Parietal lobe (tissue), 2 donors: Measurements from ENCODE around the gene PHRF1. TPM values are rescaled to one million over a fixed set of nuclear protein-coding genes. Genes with fewer than 3 reads are reported as not detected.

ENCODE experiments used
- small RNA-seq: library from RNA; depleted of rRNA; stranded (forward); fragments of <200 nt; gene quantifications from one replicate; pipeline ENCODE3, GENCODE V24; 2014; ENCODE audit warnings: low replicate concordance
- total RNA-seq: library from RNA; depleted of rRNA; stranded (reverse); fragments of >200 nt; gene quantifications from one replicate; pipeline ENCODE4 v1.2.3, GENCODE V29; 2014

The PHRF1 gene, protein sequence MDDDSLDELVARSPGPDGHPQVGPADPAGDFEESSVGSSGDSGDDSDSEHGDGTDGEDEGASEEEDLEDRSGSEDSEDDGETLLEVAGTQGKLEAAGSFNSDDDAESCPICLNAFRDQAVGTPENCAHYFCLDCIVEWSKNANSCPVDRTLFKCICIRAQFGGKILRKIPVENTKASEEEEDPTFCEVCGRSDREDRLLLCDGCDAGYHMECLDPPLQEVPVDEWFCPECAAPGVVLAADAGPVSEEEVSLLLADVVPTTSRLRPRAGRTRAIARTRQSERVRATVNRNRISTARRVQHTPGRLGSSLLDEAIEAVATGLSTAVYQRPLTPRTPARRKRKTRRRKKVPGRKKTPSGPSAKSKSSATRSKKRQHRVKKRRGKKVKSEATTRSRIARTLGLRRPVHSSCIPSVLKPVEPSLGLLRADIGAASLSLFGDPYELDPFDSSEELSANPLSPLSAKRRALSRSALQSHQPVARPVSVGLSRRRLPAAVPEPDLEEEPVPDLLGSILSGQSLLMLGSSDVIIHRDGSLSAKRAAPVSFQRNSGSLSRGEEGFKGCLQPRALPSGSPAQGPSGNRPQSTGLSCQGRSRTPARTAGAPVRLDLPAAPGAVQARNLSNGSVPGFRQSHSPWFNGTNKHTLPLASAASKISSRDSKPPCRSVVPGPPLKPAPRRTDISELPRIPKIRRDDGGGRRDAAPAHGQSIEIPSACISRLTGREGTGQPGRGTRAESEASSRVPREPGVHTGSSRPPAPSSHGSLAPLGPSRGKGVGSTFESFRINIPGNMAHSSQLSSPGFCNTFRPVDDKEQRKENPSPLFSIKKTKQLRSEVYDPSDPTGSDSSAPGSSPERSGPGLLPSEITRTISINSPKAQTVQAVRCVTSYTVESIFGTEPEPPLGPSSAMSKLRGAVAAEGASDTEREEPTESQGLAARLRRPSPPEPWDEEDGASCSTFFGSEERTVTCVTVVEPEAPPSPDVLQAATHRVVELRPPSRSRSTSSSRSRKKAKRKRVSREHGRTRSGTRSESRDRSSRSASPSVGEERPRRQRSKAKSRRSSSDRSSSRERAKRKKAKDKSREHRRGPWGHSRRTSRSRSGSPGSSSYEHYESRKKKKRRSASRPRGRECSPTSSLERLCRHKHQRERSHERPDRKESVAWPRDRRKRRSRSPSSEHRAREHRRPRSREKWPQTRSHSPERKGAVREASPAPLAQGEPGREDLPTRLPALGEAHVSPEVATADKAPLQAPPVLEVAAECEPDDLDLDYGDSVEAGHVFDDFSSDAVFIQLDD (N-terminal part only)
- 42.6 TPM for total RNA-seq

DNA sequence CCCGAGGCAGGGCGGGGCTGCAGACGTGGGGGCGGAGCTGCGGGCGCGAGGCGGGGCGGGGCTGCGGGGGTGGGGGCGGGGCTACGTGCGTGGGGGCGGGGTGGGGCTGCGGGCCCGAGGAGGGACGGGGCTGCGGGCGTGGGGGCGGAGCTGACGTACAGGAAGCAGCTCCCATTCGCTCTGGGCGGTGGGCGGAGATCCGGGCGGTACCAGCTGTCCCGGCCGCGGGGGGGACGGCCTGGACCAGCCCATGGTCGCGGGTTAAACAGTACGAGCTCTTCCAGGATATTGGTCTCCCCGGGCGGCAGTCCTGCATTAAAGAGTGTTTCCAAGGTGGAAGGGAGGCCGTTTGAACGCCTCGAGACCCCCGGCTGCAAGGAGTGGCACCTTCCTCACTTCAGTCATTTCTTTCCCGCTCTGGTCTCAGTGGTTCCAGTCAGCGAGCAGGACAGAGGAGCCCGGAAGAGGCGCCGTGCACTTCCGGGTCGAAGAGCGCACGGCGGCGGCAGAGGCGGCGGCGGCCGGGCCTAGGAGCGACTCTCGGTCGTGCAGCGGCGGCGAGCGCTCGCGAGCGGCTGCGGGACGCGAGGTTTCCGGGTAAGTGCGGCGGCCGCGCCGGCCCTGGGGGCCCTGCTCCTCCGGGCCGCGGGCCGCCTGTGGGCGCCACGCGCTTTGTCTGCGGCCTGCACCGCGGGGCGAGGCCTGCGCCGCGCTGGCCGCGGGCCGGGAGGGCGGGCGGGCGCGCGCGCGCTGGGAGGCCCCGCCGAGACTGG, at the start of gene PHRF1:
TSS of gene PHRF1 (plus strand) at position 475 of the 773 bp plus-strand sequence. CDS start 5,043 bp downstream, outside the sequence.

GRCh38 chr11:535519-536454, 40.5 kb upstream of the PHRF1 start, which contains the start of gene HRAS:
HRAS (minus strand) TSS chr11:535576.

GRCh38 chr11:536841-537621, 39.2 kb upstream of the PHRF1 start, which contains the start of gene LRRC56:
LRRC56 (plus strand) TSS chr11:537527; CDS start chr11:540685, 3,158 bp downstream.

GRCh38 chr11:560305-561147, 15.7 kb upstream of the PHRF1 start, which contains the start of the genes LMNTD2 and RASSF7:
LMNTD2 (minus strand) TSS chr11:560738; CDS start chr11:560716, 22 bp downstream.
RASSF7 (plus strand) TSS chr11:560970; CDS start chr11:561769, 799 bp downstream.

DNA sequence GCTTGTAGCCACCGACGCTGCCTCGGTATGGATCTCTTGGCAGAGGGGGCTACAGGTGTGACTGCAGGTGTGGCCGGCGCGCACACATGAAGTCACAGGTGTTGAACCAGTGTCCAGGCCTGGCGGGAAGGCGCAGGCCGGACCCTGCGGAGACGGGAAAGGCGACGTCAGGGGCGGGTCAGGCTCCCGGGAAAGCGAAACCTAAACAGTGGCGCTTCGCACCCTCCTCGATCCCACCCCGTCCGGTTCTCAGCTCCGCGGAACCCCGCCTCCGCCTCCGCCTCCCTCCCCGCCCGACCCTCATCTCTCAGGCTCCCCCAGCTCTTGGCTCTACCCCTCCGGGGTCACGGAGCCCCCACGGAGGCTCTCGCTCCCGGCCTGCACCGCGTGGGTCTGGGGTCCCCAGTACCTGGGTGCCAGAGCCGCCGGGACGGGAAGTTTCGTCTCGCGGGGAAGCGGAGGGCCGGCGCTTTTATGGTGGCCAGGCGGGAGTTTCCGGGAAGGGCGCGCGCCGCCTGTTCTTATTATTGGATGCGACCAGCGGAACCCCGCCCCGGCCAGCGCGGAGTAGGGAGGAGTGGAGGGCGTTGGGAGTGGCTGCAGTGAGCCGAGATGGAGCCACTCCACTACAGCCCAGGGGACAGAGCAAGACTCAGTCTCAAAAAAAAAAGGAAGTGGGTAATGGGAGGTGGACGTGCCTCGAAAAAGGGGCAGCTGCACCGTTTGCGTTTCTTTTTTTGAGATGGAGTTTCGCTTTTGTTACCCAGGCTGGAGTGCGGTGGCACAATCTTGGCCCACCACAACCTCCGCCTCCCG, 39.4 kb downstream of the PHRF1 start, which contains the start of gene IRF7:
TSS of gene IRF7 (minus strand) at position 447 of the 816 bp plus-strand sequence. CDS start 586 bp downstream, outside the sequence.

DNA sequence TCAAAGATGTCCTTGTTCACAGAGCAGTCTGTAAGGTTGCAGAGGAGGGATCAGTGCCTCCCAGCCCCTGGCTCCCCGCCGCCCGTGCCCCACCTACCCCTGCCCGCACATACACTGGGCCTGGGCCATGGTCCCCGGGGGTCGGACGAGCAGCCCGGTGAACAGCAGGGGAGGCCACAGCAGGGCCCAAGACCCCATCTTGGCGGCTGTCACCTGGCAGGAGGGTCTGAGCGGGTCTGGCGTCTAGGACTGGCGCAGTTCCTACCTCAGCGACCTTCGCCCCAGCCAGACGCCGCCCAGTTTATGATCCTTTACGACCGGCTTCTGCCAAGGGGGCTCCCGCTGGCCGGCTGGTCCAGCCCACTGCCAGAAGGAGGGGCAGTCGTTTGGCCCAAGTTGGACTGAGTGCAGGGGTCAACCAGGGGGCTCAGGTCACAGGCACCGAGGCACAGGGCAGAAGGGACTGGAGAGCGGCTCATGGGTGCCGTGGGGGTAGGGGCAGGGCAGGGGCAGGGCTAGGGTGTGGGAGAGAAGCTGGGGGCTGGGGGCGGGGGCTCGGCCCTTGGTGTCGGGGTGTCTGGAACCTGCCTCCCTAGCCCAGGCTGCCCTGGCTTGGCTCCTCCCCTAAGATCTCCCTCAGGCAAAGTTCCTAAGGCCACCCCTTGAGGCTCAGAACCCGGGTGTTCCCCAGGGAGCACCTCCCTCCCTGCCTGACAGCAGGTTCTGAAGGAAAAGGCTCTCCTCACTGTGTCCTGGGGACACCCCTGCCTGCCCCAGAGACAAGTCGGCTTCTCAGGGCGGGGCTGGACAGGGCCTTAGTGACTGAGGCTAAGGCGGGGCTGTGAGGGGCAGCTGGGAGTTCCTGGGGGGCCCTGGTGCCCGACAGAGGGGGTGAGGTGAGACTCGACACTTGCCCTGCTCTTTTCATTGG, 48.7 kb downstream of the PHRF1 start, which contains the start of gene CDHR5:
TSS of gene CDHR5 (minus strand) at position 251 of the 931 bp plus-strand sequence. CDS start at position 198, 53 bp downstream.

DNA sequence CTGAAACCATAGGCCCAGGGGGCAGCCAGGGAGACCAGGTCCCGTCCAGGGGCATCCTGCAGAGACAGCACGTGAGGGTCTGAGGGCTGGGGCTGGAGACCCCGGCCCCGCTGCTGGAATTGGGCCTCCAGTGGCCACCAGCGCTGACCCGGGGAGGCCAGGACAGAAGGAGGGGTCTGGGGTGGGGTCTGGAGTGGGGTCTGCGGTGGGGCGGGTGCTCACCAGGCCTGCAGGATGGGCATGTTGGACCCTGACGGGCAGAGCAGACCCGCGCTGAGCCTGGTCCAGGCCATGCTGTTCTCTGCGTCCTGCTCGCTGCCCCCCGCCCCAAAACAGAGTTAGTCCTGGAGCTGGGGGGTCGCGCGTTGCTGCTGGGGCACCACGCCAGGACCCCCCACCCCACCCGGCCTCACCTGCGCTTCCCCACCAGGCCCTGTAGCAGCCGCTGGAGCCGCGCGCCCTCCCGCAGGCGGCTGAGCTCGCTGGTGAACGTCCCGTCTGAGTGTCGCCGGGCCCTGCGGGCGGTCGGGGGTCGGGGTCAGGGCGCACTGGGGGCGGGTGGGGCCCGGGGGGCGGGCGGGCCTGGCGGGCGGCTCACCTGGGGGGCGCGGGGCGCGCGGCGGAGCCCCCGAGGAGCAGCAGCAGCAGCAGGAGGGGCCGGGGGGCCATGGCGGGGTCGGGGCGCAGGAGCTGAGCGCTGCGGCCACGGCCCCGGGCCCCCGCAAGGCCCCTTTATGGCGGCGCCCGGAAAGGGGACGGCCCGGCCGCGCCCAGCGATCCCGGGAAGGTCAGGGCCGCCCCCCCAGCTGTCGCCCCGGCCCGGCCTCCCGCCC, 50.4 kb downstream of the PHRF1 start, which contains the start of gene SCT:
TSS of gene SCT (minus strand) at position 707 of the 833 bp plus-strand sequence. CDS start at position 669, 38 bp downstream.

DNA sequence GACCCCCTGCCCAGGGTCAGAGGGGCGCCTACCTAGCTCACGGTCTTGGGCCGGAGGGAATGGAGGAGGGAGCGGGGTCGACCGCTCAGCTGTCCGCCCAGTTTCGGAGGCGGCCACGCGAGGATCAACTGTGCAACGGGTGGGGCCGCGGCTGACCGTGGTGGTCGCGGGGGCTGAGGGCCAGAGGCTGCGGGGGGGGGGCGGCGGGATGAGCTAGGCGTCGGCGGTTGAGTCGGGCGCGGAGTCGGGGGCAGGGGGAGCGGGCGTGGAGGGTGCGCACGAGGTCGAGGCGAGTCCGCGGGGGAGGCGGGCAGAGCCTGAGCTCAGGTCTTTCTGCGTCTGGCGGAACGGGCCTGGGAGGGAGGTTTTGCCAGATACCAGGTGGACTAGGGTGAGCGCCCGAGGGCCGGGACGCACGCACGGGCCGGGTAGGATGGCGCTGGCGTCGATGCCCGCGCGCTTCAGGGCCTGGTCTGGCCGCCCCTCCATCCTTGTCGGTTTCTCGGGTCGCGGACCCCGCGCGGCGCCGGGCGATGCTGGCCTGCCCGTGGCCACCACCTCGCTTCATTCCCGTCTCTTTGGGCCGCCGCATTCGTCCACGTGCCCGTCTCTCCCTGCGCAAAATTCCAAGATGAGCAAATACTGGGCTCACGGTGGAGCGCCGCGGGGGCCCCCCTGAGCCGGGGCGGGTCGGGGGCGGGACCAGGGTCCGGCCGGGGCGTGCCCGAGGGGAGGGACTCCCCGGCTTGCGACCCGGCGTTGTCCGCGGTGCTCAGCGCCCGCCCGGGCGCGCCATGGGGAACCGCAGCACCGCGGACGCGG, 60.5 kb downstream of the PHRF1 start, which contains the start of gene DRD4:
TSS of gene DRD4 (plus strand) at position 759 of the 822 bp plus-strand sequence. CDS start at position 795, 36 bp downstream.

Small RNA genes within 50 kb of the gene (small RNA-seq; reads per million reads assigned to genes)
- gene MIR210 = 2.4 reads per million, percentile 82 among the genes with 10 or more reads in this experiment

Other genes with a start within 250 kb of the PHRF1 start
- 163 TPM for gene B4GALNT4, start 207.0 kb upstream of the PHRF1 start, total RNA-seq
- not detected for gene PKP3, start 182.3 kb upstream of the PHRF1 start, total RNA-seq
- 6.6 TPM for gene SIGIRR, start 161.5 kb upstream of the PHRF1 start, total RNA-seq
- not detected for gene ANO9, start 134.5 kb upstream of the PHRF1 start, total RNA-seq
- gene PTDSS2, start 126.2 kb upstream of the PHRF1 start, total RNA-seq = 46.3 TPM
- gene RNH1, start 69.2 kb upstream of the PHRF1 start, total RNA-seq = 44.4 TPM
- gene HRAS, start 40.9 kb upstream of the PHRF1 start, total RNA-seq = 32.6 TPM
- gene LRRC56, start 38.9 kb upstream of the PHRF1 start, total RNA-seq = 1.9 TPM
- gene LMNTD2, start 15.7 kb upstream of the PHRF1 start, total RNA-seq = not detected
- 4.4 TPM for gene RASSF7, start 15.5 kb upstream of the PHRF1 start, total RNA-seq
- gene IRF7, start 39.5 kb downstream of the PHRF1 start, total RNA-seq = 4.1 TPM
- gene CDHR5, start 48.5 kb downstream of the PHRF1 start, total RNA-seq = not detected
- not detected for gene SCT, start 50.7 kb downstream of the PHRF1 start, total RNA-seq
- gene DRD4, start 60.8 kb downstream of the PHRF1 start, total RNA-seq = 0.31 TPM
- 80.8 TPM for gene DEAF1, start 118.8 kb downstream of the PHRF1 start, total RNA-seq
- 14.7 TPM for gene TMEM80, start 119.3 kb downstream of the PHRF1 start, total RNA-seq
- not detected for gene EPS8L2, start 129.8 kb downstream of the PHRF1 start, total RNA-seq
- gene TALDO1, start 171.0 kb downstream of the PHRF1 start, total RNA-seq = 70.1 TPM
- gene GATD1, start 201.0 kb downstream of the PHRF1 start, total RNA-seq = 37.6 TPM
- gene CEND1, start 213.6 kb downstream of the PHRF1 start, total RNA-seq = 11.3 TPM
- gene SLC25A22, start 221.8 kb downstream of the PHRF1 start, total RNA-seq = 28.8 TPM
- 10.0 TPM for gene PIDD1, start 228.8 kb downstream of the PHRF1 start, total RNA-seq
- 376 TPM for gene RPLP2, start 233.5 kb downstream of the PHRF1 start, total RNA-seq
- gene PNPLA2, start 242.4 kb downstream of the PHRF1 start, total RNA-seq = 9.1 TPM